GM23338 (cell line): Measurements from ENCODE around the gene ZDHHC5. TPM values are rescaled to one million over a fixed set of nuclear protein-coding genes. Genes with fewer than 3 reads are reported as not detected.

Experiments
- ATAC-seq: fragments of 200-7000 bp; cut with Tn5 transposase; 3 replicates; pipeline ENCODE4 v1.9.1; 2020
- DNase-seq: peaks from one replicate; pipeline ENCODE4 v3.0.0-alpha.2; 2015; ENCODE audit warnings: low spot score
- H2AFZ ChIP-seq: fragments of 200-600 bp; sonication (generic); 2 replicates; pipeline ENCODE4 v1.8.0; 2016; ENCODE audit warnings: antibody characterized with exemption, mild to moderate bottlenecking, moderate library complexity
- H3F3A ChIP-seq: fragments of 200-600 bp; sonication (generic); replicated peaks from 2 replicates; pipeline ENCODE4 v1.8.0; 2017; ENCODE audit warnings: antibody characterized with exemption, mixed run types, low read depth
- H3K27ac ChIP-seq: fragments of 200-600 bp; sonication (generic); 2 replicates; pipeline ENCODE4 v1.6.1; 2016; ENCODE audit warnings: low read depth
- H3K27me3 ChIP-seq: fragments of 200-600 bp; sonication (generic); 2 replicates; pipeline ENCODE4 v1.8.0; 2016; ENCODE audit warnings: mild to moderate bottlenecking, mixed run types, moderate library complexity; ENCODE audit not compliant: insufficient read depth
- H3K36me3 ChIP-seq: fragments of 200-600 bp; sonication (generic); 2 replicates; pipeline ENCODE4 v1.8.0; 2016; ENCODE audit warnings: mild to moderate bottlenecking; ENCODE audit not compliant: insufficient read depth
- H3K4me1 ChIP-seq: fragments of 200-600 bp; sonication (generic); 2 replicates; pipeline ENCODE4 v1.8.0; 2016; ENCODE audit warnings: mild to moderate bottlenecking, moderate library complexity; ENCODE audit not compliant: insufficient read depth
- H3K4me2 ChIP-seq: fragments of 200-600 bp; sonication (generic); 2 replicates; pipeline ENCODE4 v1.7.1; 2017; ENCODE audit warnings: mixed run types
- H3K4me3 ChIP-seq: fragments of 200-600 bp; sonication (generic); 2 replicates; pipeline ENCODE4 v1.6.1; 2016; ENCODE audit warnings: mixed run types
- H3K79me2 ChIP-seq: fragments of 200-600 bp; sonication (generic); replicated peaks from 2 replicates; pipeline ENCODE4 v1.8.0; 2017; ENCODE audit warnings: mild to moderate bottlenecking; ENCODE audit not compliant: insufficient read depth
- H3K9me2 ChIP-seq: fragments of 200-600 bp; sonication (generic); 2 replicates; pipeline ENCODE4 v1.8.0; 2017; ENCODE audit not compliant: insufficient read depth
- H4K20me1 ChIP-seq: fragments of 200-600 bp; sonication (generic); replicated peaks from 2 replicates; pipeline ENCODE4 v1.8.0; 2017; ENCODE audit warnings: mild to moderate bottlenecking; ENCODE audit not compliant: insufficient read depth
- H3K27ac Mint-ChIP-seq: 2 replicates; pipeline ENCODE4 v1.8.0; 2020; ENCODE audit warnings: inconsistent platforms, mild to moderate bottlenecking, moderate library complexity, mixed read lengths
- H3K27me3 Mint-ChIP-seq: 3 replicates; pipeline ENCODE4 v1.8.0; 2022; ENCODE audit warnings: low read depth, mild to moderate bottlenecking, moderate library complexity, mixed read lengths, inconsistent platforms; ENCODE audit not compliant: insufficient read depth, poor library complexity
- H3K36me3 Mint-ChIP-seq: 3 replicates; pipeline ENCODE4 v1.8.0; 2021; ENCODE audit warnings: low read depth, mild to moderate bottlenecking, inconsistent platforms, moderate library complexity, mixed read lengths
- H3K4me1 Mint-ChIP-seq: 3 replicates; pipeline ENCODE4 v1.8.0; 2020; ENCODE audit warnings: mild to moderate bottlenecking, inconsistent platforms, mixed read lengths
- H3K4me3 Mint-ChIP-seq: 3 replicates; pipeline ENCODE4 v1.8.0; 2021; ENCODE audit warnings: moderate library complexity, mild to moderate bottlenecking, inconsistent platforms, mixed read lengths
- H3K9me3 Mint-ChIP-seq: 3 replicates; pipeline ENCODE4 v1.8.0; 2020; ENCODE audit warnings: moderate library complexity, mild to moderate bottlenecking, inconsistent platforms, mixed read lengths
- CREB1 ChIP-seq: fragments of 250-450 bp; sonication (Bioruptor Pico); IDR thresholded peaks from 2 replicates; pipeline ENCODE4 v1.5.0; 2020; ENCODE audit warnings: low read depth, mild to moderate bottlenecking, moderate library complexity
- EZH2 ChIP-seq: fragments of 200-600 bp; sonication (generic); IDR thresholded peaks from one replicate; pipeline ENCODE4 v1.8.0; 2017; ENCODE audit warnings: antibody characterized with exemption, mild to moderate bottlenecking, low read depth; ENCODE audit not compliant: unreplicated experiment
- EZH2phosphoT487 ChIP-seq: fragments of 200-600 bp; sonication (generic); IDR thresholded peaks from one replicate; pipeline ENCODE4 v1.8.1; 2018; ENCODE audit warnings: antibody characterized with exemption; ENCODE audit not compliant: unreplicated experiment
- JUNB ChIP-seq: IDR thresholded peaks from one replicate; pipeline ENCODE4 v1.6.1; 2016; ENCODE audit warnings: antibody characterized with exemption; ENCODE audit not compliant: unreplicated experiment
- NANOG ChIP-seq: IDR thresholded peaks from 2 replicates; pipeline ENCODE4 v1.6.1; 2016; ENCODE audit warnings: antibody characterized with exemption, borderline replicate concordance
- POLR2AphosphoS5 ChIP-seq: IDR thresholded peaks from 2 replicates; pipeline ENCODE4 v1.6.1; 2016; ENCODE audit warnings: antibody characterized with exemption, low read depth
- STAT1 ChIP-seq: IDR thresholded peaks from one replicate; pipeline ENCODE4 v1.6.1; 2016; ENCODE audit warnings: antibody characterized with exemption; ENCODE audit not compliant: unreplicated experiment
- ZNF114 ChIP-seq: fragments of 250-450 bp; sonication (Bioruptor Pico); IDR thresholded peaks from 2 replicates; pipeline ENCODE4 v1.5.0; 2020; ENCODE audit warnings: mild to moderate bottlenecking, moderate library complexity
- ZNF331 ChIP-seq: fragments of 250-450 bp; sonication (Bioruptor Pico); IDR thresholded peaks from 2 replicates; pipeline ENCODE4 v1.5.0; 2020; ENCODE audit warnings: low read depth, mild to moderate bottlenecking, moderate library complexity
- polyA plus RNA-seq: library from polyadenylated mRNA; unstranded; fragments of >200 nt; fragmentation: Nextera tagmentation; extraction: Ambion mirVana; gene quantifications from 2 replicates; pipeline ENCODE4 v1.2.1, GENCODE V29; 2016
- total RNA-seq: library from RNA; depleted of rRNA; stranded (reverse); fragments of >200 nt; shearing (Covaris generic); gene quantifications from 2 replicates; pipeline ENCODE4 v1.2.3, GENCODE V29; 2014
- TF ChIP-seq, protein P1 (sequence below), 2 experiments: fragments of 200-600 bp in 1 of 2; sonication (generic) in 1 of 2; conservative IDR thresholded peaks; 2 replicates each; pipeline versions ENCODE4 v1.5.1 to v1.6.1; 2016 to 2017; ENCODE audit warnings: antibody characterized with exemption in 2 of 2, low read depth in 2 of 2, mild to moderate bottlenecking in 2 of 2, moderate library complexity in 1 of 2
- TF ChIP-seq, protein P2 (sequence below): IDR thresholded peaks from 2 replicates; pipeline ENCODE4 v1.6.1; 2016; ENCODE audit warnings: antibody characterized with exemption
- TF ChIP-seq, protein P3 (sequence below): fragments of 250-450 bp; sonication (Bioruptor Pico); IDR thresholded peaks from 2 replicates; pipeline ENCODE4 v1.5.0; 2020; ENCODE audit warnings: mild to moderate bottlenecking, moderate library complexity
- TF ChIP-seq, protein P4 (sequence below): IDR thresholded peaks from one replicate; pipeline ENCODE4 v1.6.1; 2018; ENCODE audit warnings: antibody characterized with exemption; ENCODE audit not compliant: unreplicated experiment

The ZDHHC5 gene
- total and polyA plus RNA-seq, 2 experiments from 2014 or later, result 16.9 to 42.3 TPM

DNA sequence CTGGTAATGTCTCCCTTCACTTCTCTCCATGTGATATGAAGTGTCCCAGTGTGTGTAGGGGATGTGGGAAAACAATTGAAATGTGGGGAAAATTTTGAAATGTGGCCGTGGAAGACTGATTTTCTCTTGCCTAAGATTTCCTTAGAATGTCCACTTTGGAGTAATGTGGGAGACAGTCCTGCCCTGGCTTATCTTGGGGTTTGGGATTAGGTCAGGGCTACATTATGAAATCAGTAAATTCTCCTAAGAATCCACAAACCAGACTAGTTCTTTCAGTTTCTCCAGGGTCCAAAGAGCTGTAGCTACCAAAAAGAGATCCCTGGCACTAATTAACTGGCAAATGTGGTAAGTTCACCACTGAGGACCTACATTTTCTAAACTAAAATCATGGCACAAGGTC, 41.0 kb upstream of the ZDHHC5 start (continued):
- TF ChIP-seq, protein P1, sequence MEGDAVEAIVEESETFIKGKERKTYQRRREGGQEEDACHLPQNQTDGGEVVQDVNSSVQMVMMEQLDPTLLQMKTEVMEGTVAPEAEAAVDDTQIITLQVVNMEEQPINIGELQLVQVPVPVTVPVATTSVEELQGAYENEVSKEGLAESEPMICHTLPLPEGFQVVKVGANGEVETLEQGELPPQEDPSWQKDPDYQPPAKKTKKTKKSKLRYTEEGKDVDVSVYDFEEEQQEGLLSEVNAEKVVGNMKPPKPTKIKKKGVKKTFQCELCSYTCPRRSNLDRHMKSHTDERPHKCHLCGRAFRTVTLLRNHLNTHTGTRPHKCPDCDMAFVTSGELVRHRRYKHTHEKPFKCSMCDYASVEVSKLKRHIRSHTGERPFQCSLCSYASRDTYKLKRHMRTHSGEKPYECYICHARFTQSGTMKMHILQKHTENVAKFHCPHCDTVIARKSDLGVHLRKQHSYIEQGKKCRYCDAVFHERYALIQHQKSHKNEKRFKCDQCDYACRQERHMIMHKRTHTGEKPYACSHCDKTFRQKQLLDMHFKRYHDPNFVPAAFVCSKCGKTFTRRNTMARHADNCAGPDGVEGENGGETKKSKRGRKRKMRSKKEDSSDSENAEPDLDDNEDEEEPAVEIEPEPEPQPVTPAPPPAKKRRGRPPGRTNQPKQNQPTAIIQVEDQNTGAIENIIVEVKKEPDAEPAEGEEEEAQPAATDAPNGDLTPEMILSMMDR (conservative IDR thresholded peaks at IDR 0.05; ENCODE audit: low read depth in 2 of 2), result no peak
- TF ChIP-seq CREB1 (CRISPR knock-in tag), result no peak
- TF ChIP-seq ZNF114, result no peak
- no peak for TF ChIP-seq STAT1
- no peak for TF ChIP-seq EZH2phosphoT487
- no peak for TF ChIP-seq POLR2AphosphoS5
- no peak for TF ChIP-seq JUNB

DNA sequence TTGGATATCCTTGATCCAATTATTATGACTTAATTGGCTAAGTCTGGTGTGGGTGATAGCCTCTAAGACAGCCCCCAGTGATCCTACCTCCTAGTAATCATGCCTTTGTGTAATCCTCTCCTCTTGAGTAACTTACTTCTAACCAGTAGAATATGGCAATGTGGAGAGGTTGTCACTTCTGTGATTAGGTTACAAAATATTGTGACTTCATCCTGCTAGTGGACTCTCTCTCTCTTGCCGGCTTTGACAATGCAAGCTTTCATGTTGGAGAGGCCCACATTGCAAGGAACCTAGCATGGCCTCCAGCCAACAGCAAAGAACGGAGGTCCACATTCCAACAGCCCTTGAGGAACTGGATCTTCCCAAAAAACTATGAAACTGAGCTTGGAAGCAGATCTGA, 37.7 kb upstream of the ZDHHC5 start:
- peaks cover 3% of the 10 kb centered on the region for H3K4me1 Mint-ChIP-seq
- H3K27me3 Mint-ChIP-seq, result peaks cover 3% of the 10 kb centered on the region
- Histone ChIP-seq H3K36me3 (no peaks in the 10 kb centered on the region), H3K9me2 (peaks cover 25% of the 10 kb centered on the region), H4K20me1 (no peaks in the 10 kb centered on the region), H3K4me2 (no peak overlapping the region), H3F3A (no peaks in the 10 kb centered on the region), H3K27me3 (no peaks in the 10 kb centered on the region), H3K4me1 (peaks cover 4% of the 10 kb centered on the region; the same call in 1 of the 2 replicates), H3K79me2 (no peaks in the 10 kb centered on the region), H3K4me3 (no peak overlapping the region), H3K27ac (no peak overlapping the region), H2AFZ (no peak overlapping the region)
- ATAC-seq, result no peak
- H3K27ac Mint-ChIP-seq, result no peak overlapping the region
- H3K9me3 Mint-ChIP-seq, result no peaks in the 10 kb centered on the region
- no peak for DNase-seq
- no peaks in the 10 kb centered on the region; the same call in 2 of the 3 replicates for H3K36me3 Mint-ChIP-seq
- no peak overlapping the region for H3K4me3 Mint-ChIP-seq
- TF ChIP-seq EZH2, result no peak
- no peak for TF ChIP-seq EZH2phosphoT487
- TF ChIP-seq, protein P2, sequence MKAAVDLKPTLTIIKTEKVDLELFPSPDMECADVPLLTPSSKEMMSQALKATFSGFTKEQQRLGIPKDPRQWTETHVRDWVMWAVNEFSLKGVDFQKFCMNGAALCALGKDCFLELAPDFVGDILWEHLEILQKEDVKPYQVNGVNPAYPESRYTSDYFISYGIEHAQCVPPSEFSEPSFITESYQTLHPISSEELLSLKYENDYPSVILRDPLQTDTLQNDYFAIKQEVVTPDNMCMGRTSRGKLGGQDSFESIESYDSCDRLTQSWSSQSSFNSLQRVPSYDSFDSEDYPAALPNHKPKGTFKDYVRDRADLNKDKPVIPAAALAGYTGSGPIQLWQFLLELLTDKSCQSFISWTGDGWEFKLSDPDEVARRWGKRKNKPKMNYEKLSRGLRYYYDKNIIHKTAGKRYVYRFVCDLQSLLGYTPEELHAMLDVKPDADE, result no peak
- TF ChIP-seq, protein P3, sequence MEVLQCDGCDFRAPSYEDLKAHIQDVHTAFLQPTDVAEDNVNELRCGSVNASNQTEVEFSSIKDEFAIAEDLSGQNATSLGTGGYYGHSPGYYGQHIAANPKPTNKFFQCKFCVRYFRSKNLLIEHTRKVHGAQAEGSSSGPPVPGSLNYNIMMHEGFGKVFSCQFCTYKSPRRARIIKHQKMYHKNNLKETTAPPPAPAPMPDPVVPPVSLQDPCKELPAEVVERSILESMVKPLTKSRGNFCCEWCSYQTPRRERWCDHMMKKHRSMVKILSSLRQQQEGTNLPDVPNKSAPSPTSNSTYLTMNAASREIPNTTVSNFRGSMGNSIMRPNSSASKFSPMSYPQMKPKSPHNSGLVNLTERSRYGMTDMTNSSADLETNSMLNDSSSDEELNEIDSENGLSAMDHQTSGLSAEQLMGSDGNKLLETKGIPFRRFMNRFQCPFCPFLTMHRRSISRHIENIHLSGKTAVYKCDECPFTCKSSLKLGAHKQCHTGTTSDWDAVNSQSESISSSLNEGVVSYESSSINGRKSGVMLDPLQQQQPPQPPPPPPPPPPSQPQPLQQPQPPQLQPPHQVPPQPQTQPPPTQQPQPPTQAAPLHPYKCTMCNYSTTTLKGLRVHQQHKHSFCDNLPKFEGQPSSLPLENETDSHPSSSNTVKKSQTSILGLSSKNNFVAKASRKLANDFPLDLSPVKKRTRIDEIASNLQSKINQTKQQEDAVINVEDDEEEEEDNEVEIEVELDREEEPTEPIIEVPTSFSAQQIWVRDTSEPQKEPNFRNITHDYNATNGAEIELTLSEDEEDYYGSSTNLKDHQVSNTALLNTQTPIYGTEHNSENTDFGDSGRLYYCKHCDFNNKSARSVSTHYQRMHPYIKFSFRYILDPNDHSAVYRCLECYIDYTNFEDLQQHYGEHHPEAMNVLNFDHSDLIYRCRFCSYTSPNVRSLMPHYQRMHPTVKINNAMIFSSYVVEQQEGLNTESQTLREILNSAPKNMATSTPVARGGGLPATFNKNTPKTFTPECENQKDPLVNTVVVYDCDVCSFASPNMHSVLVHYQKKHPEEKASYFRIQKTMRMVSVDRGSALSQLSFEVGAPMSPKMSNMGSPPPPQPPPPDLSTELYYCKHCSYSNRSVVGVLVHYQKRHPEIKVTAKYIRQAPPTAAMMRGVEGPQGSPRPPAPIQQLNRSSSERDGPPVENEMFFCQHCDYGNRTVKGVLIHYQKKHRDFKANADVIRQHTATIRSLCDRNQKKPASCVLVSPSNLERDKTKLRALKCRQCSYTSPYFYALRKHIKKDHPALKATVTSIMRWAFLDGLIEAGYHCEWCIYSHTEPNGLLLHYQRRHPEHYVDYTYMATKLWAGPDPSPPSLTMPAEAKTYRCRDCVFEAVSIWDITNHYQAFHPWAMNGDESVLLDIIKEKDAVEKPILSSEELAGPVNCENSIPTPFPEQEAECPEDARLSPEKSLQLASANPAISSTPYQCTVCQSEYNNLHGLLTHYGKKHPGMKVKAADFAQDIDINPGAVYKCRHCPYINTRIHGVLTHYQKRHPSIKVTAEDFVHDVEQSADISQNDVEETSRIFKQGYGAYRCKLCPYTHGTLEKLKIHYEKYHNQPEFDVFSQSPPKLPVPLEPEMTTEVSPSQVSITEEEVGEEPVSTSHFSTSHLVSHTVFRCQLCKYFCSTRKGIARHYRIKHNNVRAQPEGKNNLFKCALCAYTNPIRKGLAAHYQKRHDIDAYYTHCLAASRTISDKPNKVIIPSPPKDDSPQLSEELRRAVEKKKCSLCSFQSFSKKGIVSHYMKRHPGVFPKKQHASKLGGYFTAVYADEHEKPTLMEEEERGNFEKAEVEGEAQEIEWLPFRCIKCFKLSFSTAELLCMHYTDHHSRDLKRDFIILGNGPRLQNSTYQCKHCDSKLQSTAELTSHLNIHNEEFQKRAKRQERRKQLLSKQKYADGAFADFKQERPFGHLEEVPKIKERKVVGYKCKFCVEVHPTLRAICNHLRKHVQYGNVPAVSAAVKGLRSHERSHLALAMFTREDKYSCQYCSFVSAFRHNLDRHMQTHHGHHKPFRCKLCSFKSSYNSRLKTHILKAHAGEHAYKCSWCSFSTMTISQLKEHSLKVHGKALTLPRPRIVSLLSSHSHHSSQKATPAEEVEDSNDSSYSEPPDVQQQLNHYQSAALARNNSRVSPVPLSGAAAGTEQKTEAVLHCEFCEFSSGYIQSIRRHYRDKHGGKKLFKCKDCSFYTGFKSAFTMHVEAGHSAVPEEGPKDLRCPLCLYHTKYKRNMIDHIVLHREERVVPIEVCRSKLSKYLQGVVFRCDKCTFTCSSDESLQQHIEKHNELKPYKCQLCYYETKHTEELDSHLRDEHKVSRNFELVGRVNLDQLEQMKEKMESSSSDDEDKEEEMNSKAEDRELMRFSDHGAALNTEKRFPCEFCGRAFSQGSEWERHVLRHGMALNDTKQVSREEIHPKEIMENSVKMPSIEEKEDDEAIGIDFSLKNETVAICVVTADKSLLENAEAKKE (CRISPR knock-in tag), result no peak
- no peak for TF ChIP-seq JUNB
- no peak for TF ChIP-seq ZNF114
- no peak for TF ChIP-seq CREB1 (CRISPR knock-in tag)
- no peak for TF ChIP-seq POLR2AphosphoS5
- TF ChIP-seq, protein P4, sequence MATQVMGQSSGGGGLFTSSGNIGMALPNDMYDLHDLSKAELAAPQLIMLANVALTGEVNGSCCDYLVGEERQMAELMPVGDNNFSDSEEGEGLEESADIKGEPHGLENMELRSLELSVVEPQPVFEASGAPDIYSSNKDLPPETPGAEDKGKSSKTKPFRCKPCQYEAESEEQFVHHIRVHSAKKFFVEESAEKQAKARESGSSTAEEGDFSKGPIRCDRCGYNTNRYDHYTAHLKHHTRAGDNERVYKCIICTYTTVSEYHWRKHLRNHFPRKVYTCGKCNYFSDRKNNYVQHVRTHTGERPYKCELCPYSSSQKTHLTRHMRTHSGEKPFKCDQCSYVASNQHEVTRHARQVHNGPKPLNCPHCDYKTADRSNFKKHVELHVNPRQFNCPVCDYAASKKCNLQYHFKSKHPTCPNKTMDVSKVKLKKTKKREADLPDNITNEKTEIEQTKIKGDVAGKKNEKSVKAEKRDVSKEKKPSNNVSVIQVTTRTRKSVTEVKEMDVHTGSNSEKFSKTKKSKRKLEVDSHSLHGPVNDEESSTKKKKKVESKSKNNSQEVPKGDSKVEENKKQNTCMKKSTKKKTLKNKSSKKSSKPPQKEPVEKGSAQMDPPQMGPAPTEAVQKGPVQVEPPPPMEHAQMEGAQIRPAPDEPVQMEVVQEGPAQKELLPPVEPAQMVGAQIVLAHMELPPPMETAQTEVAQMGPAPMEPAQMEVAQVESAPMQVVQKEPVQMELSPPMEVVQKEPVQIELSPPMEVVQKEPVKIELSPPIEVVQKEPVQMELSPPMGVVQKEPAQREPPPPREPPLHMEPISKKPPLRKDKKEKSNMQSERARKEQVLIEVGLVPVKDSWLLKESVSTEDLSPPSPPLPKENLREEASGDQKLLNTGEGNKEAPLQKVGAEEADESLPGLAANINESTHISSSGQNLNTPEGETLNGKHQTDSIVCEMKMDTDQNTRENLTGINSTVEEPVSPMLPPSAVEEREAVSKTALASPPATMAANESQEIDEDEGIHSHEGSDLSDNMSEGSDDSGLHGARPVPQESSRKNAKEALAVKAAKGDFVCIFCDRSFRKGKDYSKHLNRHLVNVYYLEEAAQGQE, result no peak
- TF ChIP-seq NANOG, result no peak
- TF ChIP-seq ZNF331 (CRISPR knock-in tag), result no peak
- TF ChIP-seq STAT1, result no peak
